ENCODE data around the gene GSK3A.

GRCh38 chr19:42246922-42247639, 4.7 kb upstream of the GSK3A start:
- TF ChIP-seq CTCF (IDR thresholded peaks at IDR 0.05) (no peak), POLR2A (IDR thresholded peaks at IDR 0.05) (no peak)
